Posterior cingulate gyrus (tissue), 11 donors: ENCODE data around the gene SP110.
A peak's percentile ranks its signal among the peaks of the same experiment; 100 is the strongest.
"Not testable (repeated sequence)": the region's sequence is repeated elsewhere in the genome, so short reads cannot be mapped to it uniquely, and the experiment has no call there.

Experiments
- DNase-seq, 10 donors: peaks; one replicate each; pipeline versions ENCODE4 v3.0.0 to v3.0.0-alpha.2; 2020 to 2021; ENCODE audit warnings: mixed read lengths in 3 of 10
- intact Hi-C: fragments of 100-400 bp; cut with DNase I; formaldehyde crosslinking; loops from one replicate; pipeline ENCODE4 v1.15.1; 2023

SP110 gene

GRCh38 chr2:230225486-230225885 lies 5.7 kb upstream of the SP110 start, which contains the start of gene SP140:
Gene SP140, plus strand, starts transcription at chr2:230225736. Its CDS starts 109 bp downstream, at chr2:230225845.
- intact Hi-C loops, result no loop called here
- peak in 2 of 10 donors; percentile 11 to 13 for DNase-seq

- intact Hi-C loops, result no loop called here
- DNase-seq, result no peak
These were observed 4.7 kb upstream of the SP110 start for GRCh38 chr2:230224458-230224857.

- intact Hi-C loops, DNase-seq: not testable (repeated sequence)
These were observed 3.0 kb upstream of the SP110 start for GRCh38 chr2:230222829-230223228.

GRCh38 chr2:230221493-230221892 lies 1.7 kb upstream of the SP110 start:
- intact Hi-C loops, result no loop called here
- DNase-seq, result no peak

GRCh38 chr2:230220347-230220969 lies 674 bp upstream of the SP110 start:
- intact Hi-C loops, result no loop called here
- no peak for DNase-seq

- intact Hi-C loops, result no loop called here
- DNase-seq, result no peak
These were observed 1.4 kb downstream of the SP110 start for GRCh38 chr2:230218421-230218820.

- no peak for DNase-seq
- intact Hi-C loops, result no loop called here
These were observed 2.4 kb downstream of the SP110 start for GRCh38 chr2:230217424-230217823.

- intact Hi-C loops, result no loop called here
- no peak for DNase-seq
These were observed 3.3 kb downstream of the SP110 start for GRCh38 chr2:230216489-230216888.

- intact Hi-C loops, result no loop called here
- no peak for DNase-seq
These were observed 10.2 kb downstream of the SP110 start for GRCh38 chr2:230209422-230210051.

GRCh38 chr2:230208576-230208975 lies 11.2 kb downstream of the SP110 start:
- no peak for DNase-seq
- intact Hi-C loops, result no loop called here

- no peak for DNase-seq
- intact Hi-C loops, result no loop called here
These were observed 14.1 kb downstream of the SP110 start for GRCh38 chr2:230205721-230206120.

- intact Hi-C loops, result no loop called here
- no peak for DNase-seq
These were observed 14.8 kb downstream of the SP110 start for GRCh38 chr2:230205034-230205433.

GRCh38 chr2:230203110-230203676 lies 16.6 kb downstream of the SP110 start:
- intact Hi-C loops, result no loop called here
- no peak for DNase-seq

- no peak for DNase-seq
- intact Hi-C loops, result no loop called here
These were observed 17.2 kb downstream of the SP110 start for GRCh38 chr2:230202430-230203109.

GRCh38 chr2:230184727-230185578 lies 34.8 kb downstream of the SP110 start:
- intact Hi-C loops, result no loop called here
- DNase-seq, result no peak

- intact Hi-C loops, result no loop called here
These were observed 38.6 kb downstream of the SP110 start for GRCh38 chr2:230181195-230181594.

GRCh38 chr2:230179907-230180306 lies 39.9 kb downstream of the SP110 start:
- no peak for DNase-seq
- intact Hi-C loops, result no loop called here

More at GRCh38 chr2:230181195-230181594, 38.6 kb downstream of the SP110 start:
- no peak for DNase-seq

GRCh38 chr2:230178546-230179485 lies 41.0 kb downstream of the SP110 start:
- no peak for DNase-seq
- intact Hi-C loops, result no loop called here

GRCh38 chr2:230176996-230177395 lies 42.8 kb downstream of the SP110 start:
- intact Hi-C loops, result no loop called here
- DNase-seq, result no peak
